Measurements from ENCODE around the gene DICER1. TPM values are rescaled to one million over a fixed set of nuclear protein-coding genes. Genes with fewer than 3 reads are reported as not detected.

DICER1 gene
- total RNA-seq, 4 donors from 2014 or later = 64.7 to 137 (median 87.6) TPM

- DNase-seq (ENCODE audit: low spot score) (no peak), ATAC-seq (ENCODE audit: low FRiP score) (no peak)
- no peak for TF ChIP-seq CTCF (IDR thresholded peaks at IDR 0.05)
Observed at GRCh38 chr14:95191445-95192199, 34.3 kb upstream of the DICER1 start.

- DNase-seq (ENCODE audit: low spot score) = no peak
- ATAC-seq (ENCODE audit: low FRiP score) = no peak
- no peak for TF ChIP-seq CTCF (IDR thresholded peaks at IDR 0.05)
Observed at GRCh38 chr14:95190857-95191256, 33.5 kb upstream of the DICER1 start.

- no peak for ATAC-seq (ENCODE audit: low FRiP score)
- no peak for DNase-seq (ENCODE audit: low spot score)
- TF ChIP-seq CTCF (IDR thresholded peaks at IDR 0.05) = no peak
Observed at GRCh38 chr14:95190346-95190840, 33.1 kb upstream of the DICER1 start.

GRCh38 chr14:95189367-95190132 is 32.2 kb upstream of the DICER1 start:
- no peak for TF ChIP-seq CTCF (IDR thresholded peaks at IDR 0.05)
- DNase-seq (ENCODE audit: low spot score) = no peak
- no peak for ATAC-seq (ENCODE audit: low FRiP score)

GRCh38 chr14:95188380-95188779 is 31.1 kb upstream of the DICER1 start:
- no peak for TF ChIP-seq CTCF (IDR thresholded peaks at IDR 0.05)
- ATAC-seq (ENCODE audit: low FRiP score) = no peak
- no peak for DNase-seq (ENCODE audit: low spot score)

GRCh38 chr14:95185767-95186392 is 28.6 kb upstream of the DICER1 start:
- no peak for ATAC-seq (ENCODE audit: low FRiP score)
- no peak for DNase-seq (ENCODE audit: low spot score)
- TF ChIP-seq CTCF (IDR thresholded peaks at IDR 0.05) = no peak

All from omental fat pad (tissue), 4 donors.